Measurements from ENCODE around the gene CYBC1. TPM values are rescaled to one million over a fixed set of nuclear protein-coding genes. Genes with fewer than 3 reads are reported as not detected.
A peak's percentile ranks its signal among the peaks of the same experiment; 100 is the strongest.

The CYBC1 gene
- total RNA-seq, 2 experiments from 2014 or later, result 269 to 378 TPM

GRCh38 chr17:82402865-82403264 lies 47.7 kb downstream of the CYBC1 start:
- no peak for ATAC-seq
- no peaks in the 10 kb centered on the region for H3K27me3 Mint-ChIP-seq
- H3K36me3 Mint-ChIP-seq, result peaks cover 16% of the 10 kb centered on the region
- CTCF ChIA-PET, result interaction anchor here (1.2 to 1.5 kb wide), 3 partner anchors 32 to 52 kb away, joined by 3 read pairs; no protein-coding TSS in a partner anchor
- DNase-seq, result no peak
- H3K9me3 Mint-ChIP-seq (ENCODE audit: low read depth), result no peaks in the 10 kb centered on the region
- peaks cover 28% of the 10 kb centered on the region for H3K4me1 Mint-ChIP-seq
- H3K27ac Mint-ChIP-seq, result no peak overlapping the region
- H3K4me3 Mint-ChIP-seq, result no peak overlapping the region

GRCh38 chr17:82400830-82401229 lies 49.7 kb downstream of the CYBC1 start:
- peak; percentile 84 for DNase-seq
- H3K4me3 Mint-ChIP-seq, result peak overlapping the region; percentile 52
- peak overlapping the region; percentile 84 for H3K27ac Mint-ChIP-seq
- peaks cover 16% of the 10 kb centered on the region for H3K36me3 Mint-ChIP-seq
- no peaks in the 10 kb centered on the region for H3K9me3 Mint-ChIP-seq (ENCODE audit: low read depth)
- H3K27me3 Mint-ChIP-seq, result no peaks in the 10 kb centered on the region
- ATAC-seq, result peak; percentile 91
- peaks cover 22% of the 10 kb centered on the region for H3K4me1 Mint-ChIP-seq
- CTCF ChIA-PET, result interaction anchor here (0.8 kb wide), 1 partner anchor 48 kb away, joined by 4 read pairs; no protein-coding TSS in a partner anchor

- Mint-ChIP-seq H3K36me3 (peaks cover 15% of the 10 kb centered on the region), H3K9me3 (ENCODE audit: low read depth) (no peaks in the 10 kb centered on the region), H3K27me3 (no peaks in the 10 kb centered on the region), H3K4me1 (peaks cover 22% of the 10 kb centered on the region), H3K27ac (no peak overlapping the region), H3K4me3 (no peak overlapping the region)
- no peak for ATAC-seq
- no peak for DNase-seq
- CTCF ChIA-PET, result interaction anchor here (0.8 kb wide), 1 partner anchor 47 kb away, joined by 4 read pairs; no protein-coding TSS in a partner anchor
Measured at GRCh38 chr17:82400206-82400605, 50.3 kb downstream of the CYBC1 start.

GRCh38 chr17:82399601-82400101 lies 50.9 kb downstream of the CYBC1 start:
- H3K27ac Mint-ChIP-seq, result no peak overlapping the region
- DNase-seq, result no peak
- peaks cover 14% of the 10 kb centered on the region for H3K36me3 Mint-ChIP-seq
- ATAC-seq, result no peak
- no peaks in the 10 kb centered on the region for H3K27me3 Mint-ChIP-seq
- CTCF ChIA-PET, result no interaction called here
- H3K9me3 Mint-ChIP-seq (ENCODE audit: low read depth), result no peaks in the 10 kb centered on the region
- no peak overlapping the region for H3K4me3 Mint-ChIP-seq
- H3K4me1 Mint-ChIP-seq, result peaks cover 22% of the 10 kb centered on the region

GRCh38 chr17:82399041-82399441 lies 51.5 kb downstream of the CYBC1 start:
- H3K9me3 Mint-ChIP-seq (ENCODE audit: low read depth), result no peaks in the 10 kb centered on the region
- peaks cover 14% of the 10 kb centered on the region for H3K36me3 Mint-ChIP-seq
- DNase-seq (no peak), ATAC-seq (no peak)
- CTCF ChIA-PET, result interaction anchor here (0.8 kb wide), 1 partner anchor 29 kb away, joined by 3 read pairs; no protein-coding TSS in a partner anchor
- peaks cover 22% of the 10 kb centered on the region for H3K4me1 Mint-ChIP-seq
- H3K27me3 Mint-ChIP-seq, result no peaks in the 10 kb centered on the region
- H3K4me3 Mint-ChIP-seq, result no peak overlapping the region
- no peak overlapping the region for H3K27ac Mint-ChIP-seq

- Mint-ChIP-seq H3K36me3 (peaks cover 5% of the 10 kb centered on the region), H3K27me3 (no peaks in the 10 kb centered on the region), H3K4me1 (peaks cover 15% of the 10 kb centered on the region), H3K4me3 (no peak overlapping the region), H3K27ac (no peak overlapping the region), H3K9me3 (ENCODE audit: low read depth) (no peaks in the 10 kb centered on the region)
- CTCF ChIA-PET, result no interaction called here
- DNase-seq (no peak), ATAC-seq (no peak)
Measured at GRCh38 chr17:82397449-82398335, 52.9 kb downstream of the CYBC1 start.

GRCh38 chr17:82396601-82397435 lies 53.7 kb downstream of the CYBC1 start:
- DNase-seq (no peak), ATAC-seq (no peak)
- H3K27ac Mint-ChIP-seq, result no peak overlapping the region
- no peaks in the 10 kb centered on the region for H3K27me3 Mint-ChIP-seq
- H3K4me3 Mint-ChIP-seq, result no peak overlapping the region
- CTCF ChIA-PET, result no interaction called here
- H3K9me3 Mint-ChIP-seq (ENCODE audit: low read depth), result no peaks in the 10 kb centered on the region
- H3K4me1 Mint-ChIP-seq, result peaks cover 14% of the 10 kb centered on the region
- H3K36me3 Mint-ChIP-seq, result peaks cover 5% of the 10 kb centered on the region

GRCh38 chr17:82394278-82394677 lies 56.3 kb downstream of the CYBC1 start:
- no peaks in the 10 kb centered on the region for H3K9me3 Mint-ChIP-seq (ENCODE audit: low read depth)
- CTCF ChIA-PET, result interaction anchor here (1.0 kb wide), 1 partner anchor 158 kb away, joined by 3 read pairs; no protein-coding TSS in a partner anchor
- DNase-seq (no peak), ATAC-seq (no peak)
- H3K4me1 Mint-ChIP-seq, result no peaks in the 10 kb centered on the region
- no peak overlapping the region for H3K27ac Mint-ChIP-seq
- H3K27me3 Mint-ChIP-seq, result no peaks in the 10 kb centered on the region
- no peak overlapping the region for H3K4me3 Mint-ChIP-seq
- H3K36me3 Mint-ChIP-seq, result no peaks in the 10 kb centered on the region

GRCh38 chr17:82392941-82393340 lies 57.6 kb downstream of the CYBC1 start:
- DNase-seq (no peak), ATAC-seq (no peak)
- no peak overlapping the region for H3K4me3 Mint-ChIP-seq
- CTCF ChIA-PET, result no interaction called here
- no peaks in the 10 kb centered on the region for H3K27me3 Mint-ChIP-seq
- H3K4me1 Mint-ChIP-seq, result no peaks in the 10 kb centered on the region
- no peak overlapping the region for H3K27ac Mint-ChIP-seq
- H3K36me3 Mint-ChIP-seq, result no peaks in the 10 kb centered on the region
- no peaks in the 10 kb centered on the region for H3K9me3 Mint-ChIP-seq (ENCODE audit: low read depth)

Other genes with a start within 250 kb of the CYBC1 start
- gene CCDC57, start 237.9 kb downstream of the CYBC1 start, total RNA-seq, result 10 to 100 TPM; 70.2 to 73.9 TPM
- 100 to 1,000 TPM; 119 to 148 TPM for gene SLC16A3, start 221.7 kb downstream of the CYBC1 start, total RNA-seq
- gene CSNK1D, start 177.1 kb downstream of the CYBC1 start, total RNA-seq, result 100 to 1,000 TPM; 120 to 139 TPM
- 100 to 1,000 TPM; 307 to 417 TPM for gene CD7, start 133.1 kb downstream of the CYBC1 start, total RNA-seq
- gene SECTM1, start 117.0 kb downstream of the CYBC1 start, total RNA-seq, result 1 to 10 TPM in 1 of 2 experiments, under 1 TPM in 1; 0.68 to 2.7 TPM
- under 1 TPM in 1 of 2 experiments, not detected in 1; 0.15 TPM for gene TEX19, start 91.5 kb downstream of the CYBC1 start, total RNA-seq
- under 1 TPM in 1 of 2 experiments, not detected in 1; 0.16 TPM for gene UTS2R, start 79.0 kb downstream of the CYBC1 start, total RNA-seq
- gene HEXD, start 32.4 kb downstream of the CYBC1 start, total RNA-seq, result 10 to 100 TPM; 50.5 to 72.5 TPM
- 10 to 100 TPM; 27.1 to 30.5 TPM for gene OGFOD3, start 32.2 kb downstream of the CYBC1 start, total RNA-seq
- 100 to 1,000 TPM; 114 TPM for gene NARF, start 8.0 kb upstream of the CYBC1 start, total RNA-seq
- gene FOXK2, start 69.0 kb upstream of the CYBC1 start, total RNA-seq, result 10 to 100 TPM; 81.7 to 85.1 TPM
- 10 to 100 TPM; 37.0 to 41.4 TPM for gene WDR45B, start 197.7 kb upstream of the CYBC1 start, total RNA-seq
- 1 to 10 TPM in 1 of 2 experiments, under 1 TPM in 1; 0.47 to 1.4 TPM for gene RAB40B, start 247.9 kb upstream of the CYBC1 start, total RNA-seq